ENCODE data around the gene KANSL1.
"Not testable (repeated sequence)": the region's sequence is repeated elsewhere in the genome, so short reads cannot be mapped to it uniquely, and the experiment has no call there.

KANSL1 gene

GRCh38 chr17:46027048-46027975 is 165.9 kb downstream of the KANSL1 start:
- no peak overlapping the region for H3K4me3 ChIP-seq (ENCODE audit: control insufficient read depth, low read depth, low read length)
- no peak for TF ChIP-seq CTCF (conservative IDR thresholded peaks at IDR 0.05; ENCODE audit: control insufficient read depth, insufficient read depth, low read depth, low read length)
- no peak for DNase-seq (ENCODE audit: low read depth)

GRCh38 chr17:46026166-46027047 is 166.8 kb downstream of the KANSL1 start:
- no peak overlapping the region for H3K4me3 ChIP-seq (ENCODE audit: control insufficient read depth, low read depth, low read length)
- no peak for DNase-seq (ENCODE audit: low read depth)
- no peak for TF ChIP-seq CTCF (conservative IDR thresholded peaks at IDR 0.05; ENCODE audit: control insufficient read depth, insufficient read depth, low read depth, low read length)

- DNase-seq (ENCODE audit: low read depth) = no peak
- TF ChIP-seq CTCF (conservative IDR thresholded peaks at IDR 0.05; ENCODE audit: control insufficient read depth, insufficient read depth, low read depth, low read length) = no peak
- no peak overlapping the region for H3K4me3 ChIP-seq (ENCODE audit: control insufficient read depth, low read depth, low read length)
Measured at GRCh38 chr17:46025510-46026165, 167.6 kb downstream of the KANSL1 start.

GRCh38 chr17:46025060-46025459 is 168.2 kb downstream of the KANSL1 start:
- H3K4me3 ChIP-seq (ENCODE audit: control insufficient read depth, low read depth, low read length) = no peak overlapping the region
- TF ChIP-seq CTCF (conservative IDR thresholded peaks at IDR 0.05; ENCODE audit: control insufficient read depth, insufficient read depth, low read depth, low read length) = no peak
- DNase-seq (ENCODE audit: low read depth) = no peak

- no peak for TF ChIP-seq CTCF (conservative IDR thresholded peaks at IDR 0.05; ENCODE audit: control insufficient read depth, insufficient read depth, low read depth, low read length)
- H3K4me3 ChIP-seq (ENCODE audit: control insufficient read depth, low read depth, low read length) = no peak overlapping the region
- DNase-seq (ENCODE audit: low read depth) = no peak
Measured at GRCh38 chr17:46024590-46024989, 168.6 kb downstream of the KANSL1 start.

GRCh38 chr17:46023783-46024388 is 169.3 kb downstream of the KANSL1 start:
- H3K4me3 ChIP-seq (ENCODE audit: control insufficient read depth, low read depth, low read length) = no peak overlapping the region
- no peak for TF ChIP-seq CTCF (conservative IDR thresholded peaks at IDR 0.05; ENCODE audit: control insufficient read depth, insufficient read depth, low read depth, low read length)
- no peak for DNase-seq (ENCODE audit: low read depth)

- DNase-seq (ENCODE audit: low read depth); H3K4me3 ChIP-seq (ENCODE audit: control insufficient read depth, low read depth, low read length): not testable (repeated sequence)
Measured at GRCh38 chr17:46023366-46023765, 169.9 kb downstream of the KANSL1 start.

Data from fibroblast of mammary gland (primary cell).